Measurements from ENCODE around the gene CEP104.

The CEP104 gene

DNA sequence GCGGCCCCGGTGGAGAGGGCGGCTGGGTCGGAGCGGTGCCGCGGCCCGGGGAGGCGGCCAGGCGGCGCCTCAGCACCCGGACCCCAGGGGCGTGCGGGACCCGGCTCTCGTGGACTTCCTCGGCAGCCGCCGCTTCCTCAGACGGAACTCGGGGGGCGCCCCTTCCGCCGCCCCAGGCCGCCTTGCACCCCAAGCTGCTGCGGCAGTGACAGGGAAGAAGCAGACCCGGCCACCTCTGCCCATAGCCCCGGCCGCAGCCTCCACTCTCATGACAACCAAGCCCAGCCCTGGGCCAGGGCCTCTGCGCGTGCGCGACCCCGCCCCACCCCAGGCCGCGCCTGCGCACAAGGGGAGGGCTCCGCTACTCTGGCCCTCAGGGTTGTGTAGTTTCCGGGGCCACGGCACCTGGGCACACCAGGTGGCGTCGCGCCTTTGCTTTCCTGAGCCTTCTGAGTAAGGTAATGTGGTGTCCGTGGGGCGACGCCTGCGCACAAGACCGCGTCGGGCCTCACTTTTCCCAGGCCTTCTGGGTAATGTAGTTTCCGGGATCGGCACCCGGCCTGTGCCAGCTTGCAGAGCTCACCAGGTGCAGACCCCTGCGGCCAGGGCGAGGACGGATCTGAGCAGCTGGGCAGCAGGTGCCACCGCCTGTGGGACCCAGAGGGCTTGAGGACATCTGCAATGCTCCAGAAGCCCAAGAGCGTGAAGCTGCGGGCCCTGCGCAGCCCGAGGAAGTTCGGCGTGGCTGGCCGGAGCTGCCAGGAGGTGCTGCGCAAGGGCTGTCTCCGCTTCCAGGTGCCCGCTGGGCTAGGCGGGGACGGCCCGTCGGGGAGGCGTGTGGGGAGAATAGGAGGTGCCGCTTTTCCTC, at the start of gene CEP104, which contains the start of gene DFFB:
TSS of gene CEP104 (minus strand) at position 289 of the 868 bp plus-strand sequence. CDS start 4,804 bp downstream, outside the sequence.
TSS of gene DFFB (plus strand) at position 554 of the 868 bp plus-strand sequence. CDS start at position 682, 128 bp downstream.
- H3K36me3 ChIP-seq (ENCODE audit: control insufficient read depth in 5 of 5, insufficient read depth in 5 of 5, low read length in 5 of 5) = peaks cover 0 to 5% (median 0%) of the 10 kb centered on the region in 5 donors
- H3K27ac ChIP-seq (ENCODE audit: low read depth, low read length) = peak within 1 kb of the TSS; percentile 62
- H3K9me3 ChIP-seq (ENCODE audit: control insufficient read depth in 5 of 5, low read length in 5 of 5) = no peaks in the 10 kb centered on the region
- peak within 1 kb of the TSS; percentile 59 to 99 (median 91) for H3K4me3 ChIP-seq (ENCODE audit: low read depth in 1 of 5, low read length in 5 of 5)
- H3K9ac ChIP-seq (ENCODE audit: low read length in 5 of 5) = peak within 1 kb of the TSS; percentile 63 to 98 (median 89)
- H3K27me3 ChIP-seq (ENCODE audit: control insufficient read depth in 5 of 5, insufficient read depth in 4 of 5, low read length in 5 of 5) = no peaks in the 10 kb centered on the region
- H3K4me1 ChIP-seq (ENCODE audit: control insufficient read depth in 5 of 5, insufficient read depth in 5 of 5, low read length in 5 of 5) = peaks cover 5 to 30% (median 27%) of the 10 kb centered on the region in 5 donors

DNA sequence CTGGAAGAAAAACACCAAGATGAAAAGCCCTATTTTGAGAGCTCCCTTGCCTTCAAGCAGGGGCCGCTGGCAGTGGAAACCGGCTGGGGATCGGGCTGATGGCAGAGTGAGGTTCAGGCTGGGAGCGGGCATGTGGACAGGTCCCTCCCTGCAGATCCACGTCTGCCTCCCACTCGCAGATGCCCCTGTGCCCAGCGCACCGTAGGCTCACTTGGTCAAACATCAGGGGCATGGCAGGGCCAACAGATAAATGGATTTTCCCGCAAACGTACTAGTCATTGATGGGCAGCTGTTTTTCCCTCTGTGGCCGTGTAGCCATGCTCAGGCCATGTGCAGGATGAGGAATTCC, 49.6 kb upstream of the CEP104 start:
- no peak overlapping the region for H3K27ac ChIP-seq (ENCODE audit: low read depth, low read length)
- peaks cover 0 to 12% (median 3%) of the 10 kb centered on the region in 5 donors for H3K4me1 ChIP-seq (ENCODE audit: control insufficient read depth in 5 of 5, insufficient read depth in 5 of 5, low read length in 5 of 5)
- H3K36me3 ChIP-seq (ENCODE audit: control insufficient read depth in 5 of 5, insufficient read depth in 5 of 5, low read length in 5 of 5) = no peaks in the 10 kb centered on the region
- no peak overlapping the region for H3K4me3 ChIP-seq (ENCODE audit: low read depth in 1 of 5, low read length in 5 of 5)
- H3K27me3 ChIP-seq (ENCODE audit: control insufficient read depth in 5 of 5, insufficient read depth in 4 of 5, low read length in 5 of 5) = peaks cover 12 to 22% (median 15%) of the 10 kb centered on the region in 5 donors
- no peak overlapping the region for H3K9ac ChIP-seq (ENCODE audit: low read length in 5 of 5)
- no peaks in the 10 kb centered on the region for H3K9me3 ChIP-seq (ENCODE audit: control insufficient read depth in 5 of 5, low read length in 5 of 5)

DNA sequence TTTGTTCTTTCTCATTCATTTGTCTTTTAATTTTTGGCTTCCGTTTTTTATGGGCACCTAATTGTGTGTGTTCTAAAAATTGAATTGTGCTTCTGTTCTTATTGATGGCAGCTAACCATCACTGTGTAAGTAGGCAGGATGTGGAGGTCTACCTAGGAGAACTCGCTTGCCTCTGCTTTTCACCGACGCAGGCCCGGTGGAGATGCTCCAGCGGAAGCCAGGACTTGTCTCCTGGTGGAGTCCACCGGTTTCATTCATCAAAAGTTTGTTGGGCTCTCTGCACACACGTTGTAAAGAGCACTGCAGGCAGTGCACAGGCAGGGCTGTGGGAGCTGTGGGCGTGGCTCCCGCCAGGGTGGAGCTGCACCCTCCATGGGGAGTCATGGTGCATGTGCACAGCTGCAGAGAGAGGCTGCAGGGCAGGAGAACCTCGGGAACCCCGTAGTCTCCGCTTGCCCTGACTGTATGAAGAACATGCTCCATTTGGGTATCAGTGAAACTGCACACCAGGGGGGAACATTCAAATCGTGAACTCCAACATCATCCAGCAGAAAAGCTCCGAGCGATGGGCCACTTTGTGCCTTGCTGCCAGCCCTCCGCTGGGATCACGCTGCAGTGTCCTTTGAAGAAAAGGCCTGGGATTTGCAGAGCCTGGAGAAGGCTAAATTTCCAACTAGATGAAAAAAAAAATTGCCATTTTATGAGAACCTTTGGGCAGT, 49.1 kb upstream of the CEP104 start:
- Histone ChIP-seq H3K27ac (ENCODE audit: low read depth, low read length) (no peak overlapping the region), H3K36me3 (ENCODE audit: control insufficient read depth in 5 of 5, insufficient read depth in 5 of 5, low read length in 5 of 5) (no peaks in the 10 kb centered on the region), H3K9ac (ENCODE audit: low read length in 5 of 5) (no peak overlapping the region), H3K4me3 (ENCODE audit: low read depth in 1 of 5, low read length in 5 of 5) (no peak overlapping the region), H3K4me1 (ENCODE audit: control insufficient read depth in 5 of 5, insufficient read depth in 5 of 5, low read length in 5 of 5) (peaks cover 0 to 15% (median 3%) of the 10 kb centered on the region in 5 donors), H3K9me3 (ENCODE audit: control insufficient read depth in 5 of 5, low read length in 5 of 5) (no peaks in the 10 kb centered on the region), H3K27me3 (ENCODE audit: control insufficient read depth in 5 of 5, insufficient read depth in 4 of 5, low read length in 5 of 5) (peaks cover 8 to 17% (median 10%) of the 10 kb centered on the region in 5 donors)

DNA sequence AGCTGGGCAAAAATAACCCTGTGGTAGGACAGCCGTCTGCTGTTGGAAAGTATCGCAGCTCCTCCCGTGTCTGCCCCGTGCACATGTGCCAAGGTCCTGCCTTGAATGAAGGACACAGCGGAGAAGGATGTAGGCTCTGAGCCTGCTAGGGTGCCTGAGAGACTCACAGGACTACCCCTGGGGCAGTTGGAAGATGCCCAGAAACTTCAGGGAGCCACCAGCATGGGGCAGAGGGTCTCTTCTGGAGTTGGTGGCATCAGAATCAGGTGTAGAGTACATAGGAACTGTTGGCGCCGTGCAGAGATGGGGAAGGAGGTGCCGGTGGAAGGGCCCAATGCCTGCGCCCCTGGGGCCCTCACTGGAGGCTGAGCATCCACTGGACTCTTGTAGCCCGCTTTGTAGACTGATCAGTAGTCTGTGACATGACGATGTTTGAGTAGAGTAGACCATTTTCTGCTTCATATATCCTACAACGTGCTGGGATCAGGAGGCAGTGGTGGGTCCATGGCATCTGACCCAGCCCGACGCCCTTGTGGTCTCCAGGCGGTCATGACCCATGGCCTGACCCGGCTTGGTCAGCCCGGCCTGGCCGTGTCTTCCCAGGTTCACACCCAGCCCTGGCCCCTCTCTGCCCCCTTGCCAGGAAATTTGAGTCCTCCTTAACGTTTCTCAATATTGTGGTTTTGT, 48.4 kb upstream of the CEP104 start:
- H3K36me3 ChIP-seq (ENCODE audit: control insufficient read depth in 5 of 5, insufficient read depth in 5 of 5, low read length in 5 of 5) = no peaks in the 10 kb centered on the region
- no peak overlapping the region for H3K4me3 ChIP-seq (ENCODE audit: low read depth in 1 of 5, low read length in 5 of 5)
- peaks cover 1 to 10% (median 7%) of the 10 kb centered on the region in 5 donors for H3K27me3 ChIP-seq (ENCODE audit: control insufficient read depth in 5 of 5, insufficient read depth in 4 of 5, low read length in 5 of 5)
- no peaks in the 10 kb centered on the region for H3K9me3 ChIP-seq (ENCODE audit: control insufficient read depth in 5 of 5, low read length in 5 of 5)
- H3K9ac ChIP-seq (ENCODE audit: low read length in 5 of 5) = no peak overlapping the region
- peaks cover 0 to 13% (median 0%) of the 10 kb centered on the region in 5 donors for H3K4me1 ChIP-seq (ENCODE audit: control insufficient read depth in 5 of 5, insufficient read depth in 5 of 5, low read length in 5 of 5)
- no peak overlapping the region for H3K27ac ChIP-seq (ENCODE audit: low read depth, low read length)

DNA sequence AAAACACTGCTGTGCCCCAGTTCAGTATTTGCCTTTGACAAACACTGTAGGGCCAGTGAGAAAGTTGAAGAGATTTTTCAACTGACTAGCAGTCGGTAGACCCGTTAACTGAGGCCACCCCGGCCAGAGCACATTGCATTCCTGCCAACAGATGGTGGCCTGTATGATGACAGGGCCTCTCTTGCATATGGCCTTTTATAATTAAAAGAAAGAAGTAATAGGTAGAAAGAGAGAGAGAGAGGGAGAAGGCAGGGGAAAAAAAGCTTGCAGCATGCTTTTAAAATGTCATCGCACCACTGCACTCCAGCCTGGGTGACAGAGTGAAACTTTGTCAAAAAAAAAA, 47.8 kb upstream of the CEP104 start:
- Histone ChIP-seq H3K27ac (ENCODE audit: low read depth, low read length) (no peak overlapping the region), H3K4me1 (ENCODE audit: control insufficient read depth in 5 of 5, insufficient read depth in 5 of 5, low read length in 5 of 5) (peaks cover under 1 to 15% (median 2%) of the 10 kb centered on the region in 5 donors), H3K27me3 (ENCODE audit: control insufficient read depth in 5 of 5, insufficient read depth in 4 of 5, low read length in 5 of 5) (peaks cover 0 to 7% (median 4%) of the 10 kb centered on the region in 5 donors), H3K9ac (ENCODE audit: low read length in 5 of 5) (no peak overlapping the region), H3K9me3 (ENCODE audit: control insufficient read depth in 5 of 5, low read length in 5 of 5) (no peaks in the 10 kb centered on the region), H3K36me3 (ENCODE audit: control insufficient read depth in 5 of 5, insufficient read depth in 5 of 5, low read length in 5 of 5) (no peaks in the 10 kb centered on the region), H3K4me3 (ENCODE audit: low read depth in 1 of 5, low read length in 5 of 5) (no peak overlapping the region)

DNA sequence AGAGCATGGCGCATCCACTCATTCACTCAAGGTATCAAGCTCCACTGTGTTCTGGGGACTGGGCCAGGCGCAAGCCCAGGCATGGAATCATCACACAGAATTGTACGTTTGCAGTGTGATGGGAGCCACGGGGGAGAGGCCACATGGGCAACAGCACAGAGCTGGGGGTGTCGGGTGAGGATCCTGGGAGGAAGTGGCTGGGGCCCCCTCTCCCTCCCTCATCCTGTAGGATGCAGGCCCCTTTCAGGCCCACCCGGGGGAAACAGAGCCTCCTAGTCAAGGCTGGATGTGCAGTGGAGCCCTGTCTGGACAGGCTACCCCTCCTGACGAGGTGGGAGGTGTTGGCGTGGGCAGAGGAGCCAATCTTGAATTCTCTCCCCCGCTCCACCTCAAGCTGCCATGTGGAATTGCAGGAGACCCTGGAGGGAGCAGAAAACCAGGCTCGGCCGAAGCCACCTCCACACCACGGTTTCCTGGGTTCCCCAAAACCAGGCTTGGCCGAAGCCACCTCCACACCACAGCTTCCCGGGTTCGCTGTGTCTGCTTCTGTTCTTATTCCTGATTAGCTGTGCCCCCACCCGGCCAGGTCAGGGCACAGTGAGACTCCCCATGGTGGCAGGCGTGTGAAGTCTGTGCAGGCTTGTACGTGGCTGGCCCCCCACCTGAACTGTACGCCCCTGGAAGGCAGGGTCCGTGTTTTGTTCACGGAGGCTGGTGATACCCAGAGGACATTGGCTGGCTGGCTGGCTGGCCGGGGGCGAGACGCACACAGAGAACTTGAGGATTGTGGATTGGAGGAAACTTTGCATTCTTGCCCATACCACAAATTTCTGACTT, 47.2 kb upstream of the CEP104 start:
- Histone ChIP-seq H3K9me3 (ENCODE audit: control insufficient read depth in 5 of 5, low read length in 5 of 5) (no peaks in the 10 kb centered on the region), H3K4me3 (ENCODE audit: low read depth in 1 of 5, low read length in 5 of 5) (no peak overlapping the region), H3K27ac (ENCODE audit: low read depth, low read length) (no peak overlapping the region), H3K27me3 (ENCODE audit: control insufficient read depth in 5 of 5, insufficient read depth in 4 of 5, low read length in 5 of 5) (peaks cover 0 to 7% (median 4%) of the 10 kb centered on the region in 5 donors), H3K4me1 (ENCODE audit: control insufficient read depth in 5 of 5, insufficient read depth in 5 of 5, low read length in 5 of 5) (peaks cover 6 to 21% (median 7%) of the 10 kb centered on the region in 5 donors), H3K36me3 (ENCODE audit: control insufficient read depth in 5 of 5, insufficient read depth in 5 of 5, low read length in 5 of 5) (no peaks in the 10 kb centered on the region), H3K9ac (ENCODE audit: low read length in 5 of 5) (no peak overlapping the region)

DNA sequence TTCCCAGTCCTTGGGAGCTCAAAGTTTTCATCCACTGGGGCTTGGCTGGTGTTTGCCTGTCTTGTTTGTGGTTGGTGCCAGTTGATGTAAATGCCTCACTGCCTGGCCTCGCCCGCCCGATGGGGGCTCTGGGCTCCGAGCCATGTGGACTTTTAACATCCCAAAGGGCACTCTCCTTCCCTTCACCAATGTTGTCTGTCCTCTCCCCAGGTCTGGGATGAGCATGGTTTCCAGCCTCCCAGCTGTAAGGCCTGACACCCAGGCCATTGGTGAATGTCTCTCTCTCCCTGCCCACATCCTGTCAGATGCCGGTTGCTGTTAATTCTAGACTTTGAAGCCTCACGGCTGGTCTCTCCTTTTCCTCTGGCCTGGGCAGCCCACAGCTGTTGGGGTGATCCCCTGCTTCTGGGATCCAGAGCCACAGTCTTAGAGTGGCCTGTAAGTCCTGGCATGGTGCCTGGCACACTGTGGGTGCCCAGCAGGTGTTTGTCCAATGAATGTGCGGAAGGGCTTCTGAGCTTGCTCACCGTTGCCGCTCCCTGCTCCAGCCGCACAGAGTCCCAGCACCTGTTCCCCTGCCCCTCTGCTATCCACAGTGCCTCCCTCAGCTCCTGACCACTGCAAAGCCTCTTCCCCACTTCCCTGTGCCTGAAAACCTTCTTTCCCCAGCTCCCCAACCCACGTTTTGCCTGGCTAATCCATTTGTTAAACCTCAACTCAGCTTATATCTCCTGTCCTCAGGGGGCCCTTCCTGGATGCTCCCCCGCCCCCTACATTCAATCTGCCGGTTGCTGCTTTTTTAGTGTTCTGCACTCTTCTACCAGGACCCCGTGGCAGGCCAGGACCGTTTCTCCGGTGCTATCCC, 46.4 kb upstream of the CEP104 start:
- H3K27me3 ChIP-seq (ENCODE audit: control insufficient read depth in 5 of 5, insufficient read depth in 4 of 5, low read length in 5 of 5) = peaks cover 0 to 7% (median 4%) of the 10 kb centered on the region in 5 donors
- H3K27ac ChIP-seq (ENCODE audit: low read depth, low read length) = no peak overlapping the region
- no peaks in the 10 kb centered on the region for H3K36me3 ChIP-seq (ENCODE audit: control insufficient read depth in 5 of 5, insufficient read depth in 5 of 5, low read length in 5 of 5)
- peaks cover 7 to 23% (median 10%) of the 10 kb centered on the region in 5 donors for H3K4me1 ChIP-seq (ENCODE audit: control insufficient read depth in 5 of 5, insufficient read depth in 5 of 5, low read length in 5 of 5)
- peaks cover 0 to 3% (median 0%) of the 10 kb centered on the region in 5 donors for H3K9me3 ChIP-seq (ENCODE audit: control insufficient read depth in 5 of 5, low read length in 5 of 5)
- H3K9ac ChIP-seq (ENCODE audit: low read length in 5 of 5) = no peak overlapping the region
- H3K4me3 ChIP-seq (ENCODE audit: low read depth in 1 of 5, low read length in 5 of 5) = no peak overlapping the region

DNA sequence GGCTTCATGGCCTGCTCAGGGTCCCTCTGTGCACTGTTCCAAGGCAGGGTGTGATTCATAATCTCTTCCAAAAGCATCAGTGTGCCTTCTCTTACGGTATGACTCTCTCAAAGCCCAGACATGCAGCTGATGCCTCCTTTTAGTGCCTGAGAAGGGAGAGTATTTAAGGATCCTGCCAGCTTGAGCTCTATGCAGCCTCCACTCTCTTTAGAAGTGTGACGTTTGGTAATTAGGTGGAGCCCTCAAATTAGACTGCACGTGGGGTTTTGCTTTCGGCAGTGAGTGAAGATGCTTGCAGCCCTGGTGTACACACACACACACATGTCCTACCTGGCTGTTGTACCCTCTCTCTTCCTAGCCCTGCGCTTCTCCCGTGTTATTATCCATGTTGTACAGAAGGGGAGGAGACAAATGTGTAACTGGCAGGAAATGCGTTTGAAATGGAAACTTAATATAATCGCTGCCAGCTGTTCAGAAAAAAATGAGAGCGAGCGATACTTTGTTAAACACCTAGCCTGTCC, 45.6 kb upstream of the CEP104 start:
- H3K4me3 ChIP-seq (ENCODE audit: low read depth in 1 of 5, low read length in 5 of 5) = no peak overlapping the region
- peaks cover 0 to 10% (median 4%) of the 10 kb centered on the region in 5 donors for H3K9me3 ChIP-seq (ENCODE audit: control insufficient read depth in 5 of 5, low read length in 5 of 5)
- peaks cover 0 to 7% (median 2%) of the 10 kb centered on the region in 5 donors for H3K27me3 ChIP-seq (ENCODE audit: control insufficient read depth in 5 of 5, insufficient read depth in 4 of 5, low read length in 5 of 5)
- no peak overlapping the region for H3K9ac ChIP-seq (ENCODE audit: low read length in 5 of 5)
- H3K27ac ChIP-seq (ENCODE audit: low read depth, low read length) = no peak overlapping the region
- peaks cover 7 to 23% (median 10%) of the 10 kb centered on the region in 5 donors for H3K4me1 ChIP-seq (ENCODE audit: control insufficient read depth in 5 of 5, insufficient read depth in 5 of 5, low read length in 5 of 5)
- no peaks in the 10 kb centered on the region for H3K36me3 ChIP-seq (ENCODE audit: control insufficient read depth in 5 of 5, insufficient read depth in 5 of 5, low read length in 5 of 5)
